GM19099 (cell line): Measurements from ENCODE around the gene OST4.

ENCODE experiments used
- POLR2A ChIP-seq: IDR thresholded peaks from 3 replicates; pipeline ENCODE4 v1.6.1; 2011; ENCODE audit warnings: low read depth; ENCODE audit not compliant: insufficient read length; ENCODE audit errors: extremely low read depth

The OST4 gene

DNA sequence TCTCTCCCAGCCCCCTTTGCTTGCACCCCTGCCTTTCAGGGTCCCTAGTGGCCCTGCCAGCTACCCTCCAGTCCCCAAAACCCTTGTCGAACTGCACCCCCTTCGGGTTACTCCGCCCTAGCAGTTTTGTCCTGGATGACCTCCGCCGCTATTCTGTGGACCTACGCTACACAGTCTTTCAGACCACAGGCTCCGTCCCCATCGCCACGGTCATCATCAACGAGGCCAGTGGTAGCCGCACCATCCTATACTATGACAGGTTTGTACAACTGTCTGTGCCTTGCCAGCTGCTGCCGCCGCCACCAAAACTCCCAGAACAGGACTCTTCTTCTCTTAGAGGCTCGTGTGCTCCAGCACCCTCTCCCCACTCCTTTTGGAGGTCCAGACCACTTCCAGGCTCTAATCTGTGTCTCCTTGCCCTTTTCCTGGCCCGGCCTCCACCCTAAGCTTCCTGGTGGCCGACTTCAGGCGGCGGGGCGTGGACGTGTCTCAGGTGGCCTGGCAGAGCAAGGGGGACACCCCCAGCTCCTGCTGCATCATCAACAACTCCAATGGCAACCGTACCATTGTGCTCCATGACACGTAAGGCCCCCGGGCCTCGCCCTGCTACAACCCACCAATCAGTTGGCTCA lies 23.0 kb upstream of the OST4 start:
- no peak for TF ChIP-seq POLR2A

DNA sequence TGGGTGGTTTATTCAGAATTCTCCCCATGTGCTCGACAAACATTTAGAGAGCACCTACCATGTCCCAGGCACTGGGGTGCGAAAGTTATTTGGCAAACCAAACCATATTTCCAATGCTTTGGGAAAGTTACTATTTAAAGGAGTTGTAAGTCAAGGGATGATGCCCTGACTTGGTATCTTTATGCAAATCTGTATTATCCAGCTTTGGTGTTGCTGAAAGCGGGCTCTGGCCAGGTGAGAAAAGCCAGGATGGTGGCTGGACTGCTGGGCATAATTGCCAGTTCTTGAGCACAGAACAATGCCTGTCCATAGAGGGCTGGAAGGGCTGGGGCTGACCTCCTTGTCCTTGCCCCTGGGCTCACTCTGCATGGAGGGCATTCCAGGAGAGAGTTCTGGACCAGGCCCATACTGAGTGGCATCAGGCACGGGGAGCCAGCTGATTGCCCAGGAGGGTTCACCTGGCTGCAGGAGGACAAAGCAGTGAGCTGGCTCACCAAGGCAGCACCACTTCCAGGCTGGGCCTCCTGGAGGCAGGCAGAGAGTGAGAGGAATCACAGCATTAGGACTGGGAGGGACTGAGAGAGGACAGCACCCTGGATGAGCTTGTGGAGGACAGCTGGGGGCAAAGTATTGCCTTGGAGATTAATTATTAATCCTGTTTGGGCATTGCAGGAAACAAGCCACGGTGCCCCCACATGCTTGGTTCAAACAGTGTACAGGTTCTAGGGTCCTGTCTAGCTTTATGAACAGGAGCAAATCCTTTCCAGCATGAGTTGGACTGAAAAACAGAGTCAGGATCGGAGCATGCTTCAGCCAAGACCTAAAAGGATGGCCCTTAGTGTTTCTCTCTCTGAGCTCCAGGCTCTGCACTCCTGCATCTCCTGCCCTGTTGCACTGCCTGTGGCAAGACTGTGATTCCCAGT lies 22.2 kb upstream of the OST4 start:
- no peak for TF ChIP-seq POLR2A

DNA sequence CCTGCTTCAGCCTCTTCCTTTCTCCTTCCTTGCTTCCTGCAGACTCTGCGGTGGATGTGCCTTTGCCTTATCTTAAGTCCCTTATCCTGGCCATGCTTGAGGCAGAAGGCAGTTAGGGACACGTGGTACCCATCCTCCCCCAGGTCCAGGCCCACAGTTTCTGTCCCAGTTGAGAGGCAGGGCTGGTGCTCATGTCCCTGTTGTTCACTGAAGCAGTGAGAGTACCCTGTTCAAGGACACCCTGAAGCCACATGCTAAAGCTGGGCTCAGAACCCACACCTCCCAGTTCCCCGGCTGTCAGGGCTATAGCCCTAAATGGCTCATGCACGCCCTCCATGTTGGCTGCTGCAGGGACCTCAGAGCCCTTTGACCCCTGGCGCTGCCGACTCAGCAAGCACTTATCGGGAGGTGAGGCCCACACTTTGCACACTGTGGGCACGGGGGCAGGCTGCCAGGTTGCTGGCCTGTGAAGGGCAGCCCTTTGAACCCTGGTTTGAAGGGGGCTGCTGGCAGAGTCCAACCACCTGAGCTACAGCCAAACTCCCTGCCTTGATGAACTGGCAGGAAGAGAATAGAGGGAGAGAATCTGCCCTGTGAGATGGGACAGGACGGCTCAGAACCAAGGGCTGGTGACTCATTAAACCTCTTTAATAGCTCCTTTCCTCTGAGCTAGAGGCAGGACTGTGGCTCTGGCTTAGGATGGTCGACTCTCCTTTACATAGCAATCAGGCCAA lies 21.4 kb upstream of the OST4 start:
- no peak for TF ChIP-seq POLR2A

DNA sequence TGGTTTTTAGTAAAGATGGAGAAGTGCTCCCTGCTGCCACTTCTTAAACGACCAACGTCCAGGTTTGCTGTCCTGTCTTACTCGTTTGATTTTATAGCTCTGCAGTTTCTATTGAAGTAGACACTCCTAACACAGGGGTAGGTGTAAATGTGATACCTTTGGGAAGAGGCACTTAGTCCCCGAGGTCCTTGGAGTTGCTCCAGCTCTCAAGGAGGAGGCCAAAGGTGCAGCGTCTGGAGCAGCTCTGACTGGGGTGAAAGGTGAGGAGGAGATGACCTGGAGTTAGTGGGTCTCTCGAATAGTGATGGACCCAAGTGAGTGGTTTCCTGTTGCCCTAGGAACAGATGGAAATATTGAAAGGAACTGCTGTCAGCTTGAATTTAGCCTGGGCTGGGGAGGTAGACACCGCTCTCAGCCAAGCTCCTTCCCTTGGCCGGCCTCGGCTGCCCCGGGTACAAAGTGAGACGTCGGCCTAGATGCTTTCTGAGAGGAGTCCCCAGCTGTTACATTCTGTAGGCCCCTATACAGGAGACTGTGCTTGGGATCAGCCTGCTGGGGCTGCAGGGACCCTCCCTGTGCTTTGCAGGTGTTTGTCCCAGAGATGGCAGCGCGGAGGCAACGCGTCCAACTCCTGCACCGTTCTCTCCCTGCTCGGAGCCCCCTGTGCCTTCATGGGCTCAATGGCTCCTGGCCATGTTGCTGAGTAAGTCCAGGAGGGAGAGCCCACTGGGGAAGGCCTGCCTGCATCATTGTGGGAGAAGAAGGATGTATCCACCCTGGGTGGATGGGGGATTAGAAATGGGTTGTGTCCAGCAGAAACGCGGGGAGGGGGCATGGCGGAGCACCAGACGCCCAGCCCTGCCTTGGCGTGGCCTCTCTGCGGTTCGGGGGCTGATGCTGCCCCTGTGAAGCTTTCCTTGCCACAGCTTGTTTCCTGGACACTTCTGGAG lies 20.6 kb upstream of the OST4 start:
- no peak for TF ChIP-seq POLR2A

DNA sequence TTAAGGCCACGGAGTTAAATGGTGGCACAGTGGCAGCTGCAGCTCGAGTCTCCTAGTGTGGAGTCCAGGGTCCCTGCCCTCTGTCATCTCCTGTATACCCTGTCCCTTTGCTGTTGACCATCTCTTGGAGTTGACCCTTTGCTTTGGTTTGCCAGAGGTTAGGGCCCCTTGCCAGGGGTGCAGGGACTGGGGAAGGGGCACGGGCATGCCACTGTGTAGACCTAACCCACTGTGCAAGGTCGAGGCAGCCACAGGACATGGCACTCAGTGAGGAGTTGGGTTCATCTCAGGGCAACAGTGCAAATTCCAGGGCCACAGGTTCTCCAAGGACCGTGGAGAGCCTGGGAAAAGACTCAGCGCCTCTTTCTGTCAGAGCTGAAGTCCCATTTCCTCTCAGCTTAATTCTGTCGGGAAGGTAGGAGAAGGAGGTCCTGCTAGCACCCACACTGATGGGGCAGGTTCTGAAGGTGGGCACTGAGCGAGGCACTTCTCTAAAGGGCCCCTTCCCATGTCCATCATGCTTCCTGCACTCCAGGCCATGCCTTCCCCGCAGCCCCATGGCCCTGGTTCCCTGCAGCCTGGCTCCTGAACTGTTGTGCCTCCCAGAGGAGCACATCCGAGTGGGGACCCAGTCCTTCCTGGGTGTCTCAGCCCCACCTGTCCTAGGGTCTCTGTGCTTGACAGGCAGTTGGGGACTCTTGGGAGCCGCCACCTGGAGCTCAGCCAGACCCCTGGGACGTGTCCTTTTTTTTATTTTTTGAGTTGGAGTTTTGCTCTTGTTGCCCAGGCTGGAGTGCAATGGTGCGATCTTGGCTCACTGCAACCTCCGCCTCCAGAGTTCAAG lies 17.9 kb upstream of the OST4 start:
- no peak for TF ChIP-seq POLR2A

DNA sequence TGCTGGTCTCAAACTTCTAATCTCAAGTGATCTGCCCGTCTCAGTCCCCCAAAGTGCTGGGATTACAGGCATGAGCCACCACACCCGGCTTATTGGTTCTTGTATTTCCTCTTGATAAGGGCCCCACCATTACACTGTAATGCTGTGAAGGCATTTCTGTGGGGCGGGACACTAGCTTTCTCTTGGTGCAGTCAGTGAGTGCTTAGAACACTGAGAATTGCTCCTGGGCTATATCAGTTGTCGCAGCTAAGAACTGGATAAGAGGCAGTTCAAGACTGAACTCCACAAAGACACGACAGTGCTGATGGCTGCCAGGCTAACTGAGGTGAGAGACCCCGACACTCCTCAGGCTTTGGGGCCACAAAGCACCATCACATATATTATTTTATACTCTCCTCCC lies 17.2 kb upstream of the OST4 start:
- TF ChIP-seq POLR2A: no peak

DNA sequence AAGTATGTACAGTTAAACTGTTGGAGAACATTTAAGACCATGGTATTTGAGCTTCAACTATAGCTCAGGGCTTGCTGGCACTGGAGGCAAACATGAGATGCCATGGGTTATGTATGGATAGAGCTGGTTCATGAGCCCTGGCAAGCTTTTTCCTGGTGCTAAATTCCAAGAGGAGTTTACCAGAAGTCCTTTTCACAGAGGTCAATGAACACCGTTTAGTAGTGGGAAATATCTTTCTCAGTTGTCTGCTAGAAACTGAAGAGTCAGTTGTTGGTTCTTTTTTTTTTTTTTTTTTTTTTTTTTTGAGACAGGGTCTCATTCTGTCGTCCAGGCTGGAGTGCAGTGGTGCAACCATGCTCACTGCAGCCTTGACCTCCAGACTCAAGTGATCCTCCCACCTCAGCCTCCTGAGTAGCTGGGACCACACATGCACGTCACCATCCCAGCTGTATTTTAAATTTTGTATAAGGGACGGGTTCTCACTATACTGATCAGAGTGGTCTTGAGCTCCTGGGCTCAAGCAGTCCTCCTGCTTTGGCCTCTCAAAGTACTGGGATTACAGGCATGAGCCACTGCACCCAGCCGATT lies 16.5 kb upstream of the OST4 start:
- TF ChIP-seq POLR2A: no peak

DNA sequence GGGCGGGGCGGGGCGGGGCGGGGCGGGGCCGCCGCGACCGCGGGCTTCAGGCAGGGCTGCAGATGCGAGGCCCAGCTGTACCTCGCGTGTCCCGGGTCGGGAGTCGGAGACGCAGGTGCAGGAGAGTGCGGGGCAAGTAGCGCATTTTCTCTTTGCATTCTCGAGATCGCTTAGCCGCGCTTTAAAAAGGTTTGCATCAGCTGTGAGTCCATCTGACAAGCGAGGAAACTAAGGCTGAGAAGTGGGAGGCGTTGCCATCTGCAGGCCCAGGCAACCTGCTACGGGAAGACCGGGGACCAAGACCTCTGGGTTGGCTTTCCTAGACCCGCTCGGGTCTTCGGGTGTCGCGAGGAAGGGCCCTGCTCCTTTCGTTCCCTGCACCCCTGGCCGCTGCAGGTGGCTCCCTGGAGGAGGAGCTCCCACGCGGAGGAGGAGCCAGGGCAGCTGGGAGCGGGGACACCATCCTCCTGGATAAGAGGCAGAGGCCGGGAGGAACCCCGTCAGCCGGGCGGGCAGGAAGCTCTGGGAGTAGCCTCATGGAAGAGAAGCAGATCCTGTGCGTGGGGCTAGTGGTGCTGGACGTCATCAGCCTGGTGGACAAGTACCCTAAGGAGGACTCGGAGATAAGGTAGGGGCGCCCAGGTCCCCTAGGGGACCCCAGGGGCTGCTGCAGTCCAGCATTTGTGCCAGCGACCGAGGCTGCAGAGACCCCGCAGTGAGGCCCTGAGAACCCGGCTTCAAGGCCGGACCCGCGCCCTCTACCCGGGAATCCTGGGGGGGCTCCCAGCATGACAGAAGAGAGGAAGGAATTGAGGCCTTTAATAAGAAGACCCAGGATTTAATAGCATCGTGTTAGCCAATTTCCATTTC lies 15.5 kb upstream of the OST4 start, which contains the start of gene KHK:
KHK (plus strand) TSS at position 49 of the 870 bp plus-strand sequence; CDS start at position 537, 488 bp downstream.
- no peak for TF ChIP-seq POLR2A

DNA sequence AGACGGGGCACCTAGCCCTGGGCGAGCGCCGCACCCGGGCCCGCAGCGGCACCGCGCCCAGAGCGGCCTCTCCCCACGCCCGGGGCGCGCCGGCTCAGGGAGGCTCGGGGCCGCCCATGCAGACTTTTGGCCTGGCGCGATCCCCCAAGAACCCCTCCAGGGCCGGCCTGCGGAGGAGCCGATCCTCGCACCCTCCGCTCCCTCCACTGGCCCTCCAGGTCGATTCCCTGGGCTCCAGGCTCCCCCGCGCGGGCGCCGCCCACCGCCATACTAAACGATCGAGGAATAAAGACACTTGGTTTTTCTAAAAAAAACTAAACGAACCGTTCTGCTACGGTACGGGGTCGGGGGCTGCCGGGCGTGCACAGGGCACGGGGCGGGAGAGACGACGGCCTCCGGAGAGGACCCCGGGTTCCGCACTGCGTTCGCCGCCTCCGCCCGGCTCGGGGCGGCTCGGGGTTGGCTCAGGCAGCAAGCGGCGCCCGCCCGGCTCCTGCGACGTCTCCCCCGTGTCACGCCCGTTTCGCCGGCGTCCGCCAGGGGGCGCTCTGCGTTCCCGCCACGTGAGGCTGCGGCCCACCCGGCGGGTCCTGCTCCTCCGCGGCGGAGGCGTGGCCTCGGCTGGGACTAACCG lies 14.8 kb upstream of the OST4 start:
- peak; percentile 71 for TF ChIP-seq POLR2A

DNA sequence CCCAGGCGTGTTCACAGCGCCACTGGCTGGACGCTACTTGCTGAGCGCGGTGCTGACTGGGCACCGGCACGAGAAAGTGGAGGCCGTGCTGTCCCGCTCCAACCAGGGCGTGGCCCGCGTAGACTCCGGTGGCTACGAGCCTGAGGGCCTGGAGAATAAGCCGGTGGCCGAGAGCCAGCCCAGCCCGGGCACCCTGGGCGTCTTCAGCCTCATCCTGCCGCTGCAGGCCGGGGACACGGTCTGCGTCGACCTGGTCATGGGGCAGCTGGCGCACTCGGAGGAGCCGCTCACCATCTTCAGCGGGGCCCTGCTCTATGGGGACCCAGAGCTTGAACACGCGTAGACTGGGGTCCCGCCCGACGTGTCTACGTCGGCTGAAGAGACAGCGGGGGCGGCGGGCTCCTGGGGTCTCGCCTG lies 14.2 kb upstream of the OST4 start:
- TF ChIP-seq POLR2A: no peak

DNA sequence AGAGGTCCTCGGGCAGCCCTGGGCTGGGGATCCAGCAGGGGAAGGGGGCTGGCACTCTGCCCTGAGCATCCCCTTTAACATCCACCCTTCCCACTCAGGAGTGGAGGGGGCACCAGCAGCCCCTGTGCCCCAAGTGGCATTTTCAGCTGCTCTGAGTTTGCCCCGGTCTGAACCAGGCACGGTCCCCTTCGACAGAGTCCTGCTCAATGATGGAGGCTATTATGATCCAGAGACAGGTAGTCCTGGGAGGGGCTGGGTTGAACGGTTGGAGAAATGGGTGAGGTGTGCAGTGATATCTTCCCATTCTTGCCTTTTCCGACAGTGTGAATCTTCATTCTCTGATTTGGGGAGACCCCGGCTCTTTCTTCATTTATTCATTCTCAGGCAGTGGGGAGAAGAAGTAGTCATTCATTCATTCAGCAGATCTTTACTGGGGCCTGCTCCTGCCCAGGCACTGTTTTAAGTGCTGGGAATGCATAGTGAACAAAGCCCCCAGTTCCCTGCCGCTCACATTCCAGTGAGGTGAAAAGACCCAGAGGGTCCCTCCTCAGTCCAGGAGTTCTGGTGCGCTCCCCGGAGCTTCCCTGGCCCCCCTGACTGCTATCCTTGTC lies 13.7 kb upstream of the OST4 start:
- TF ChIP-seq POLR2A: no peak
